ENCODE results near the gene RENBP. TPM values are rescaled to one million over a fixed set of nuclear protein-coding genes. Genes with fewer than 3 reads are reported as not detected.
A peak's percentile ranks its signal among the peaks of the same experiment; 100 is the strongest.

RENBP gene
- total RNA-seq, 2 experiments from 2014 or later: 14.3 to 15.8 TPM

- DNase-seq: no peak
- peak overlapping the region; percentile 78 for H3K27ac Mint-ChIP-seq
- ATAC-seq: no peak
- H3K36me3 Mint-ChIP-seq (ENCODE audit: low read depth): peaks cover 31% of the 10 kb centered on the region
- TF ChIP-seq CTCF (IDR thresholded peaks at IDR 0.05): no peak
- H3K4me3 Mint-ChIP-seq: peak overlapping the region; percentile 88
- intact Hi-C loops (cut with micrococcal nuclease): no loop called here
- CTCF ChIA-PET: interaction anchor here (1.6 to 1.7 kb wide), 2 partner anchors 14 to 35 kb away, joined by 5 to 7 read pairs; no protein-coding TSS in a partner anchor
- H3K9me3 Mint-ChIP-seq: no peaks in the 10 kb centered on the region
- POLR2A ChIA-PET: interaction anchor here (0.6 to 8.0 kb wide), 6 partner anchors 9 to 215 kb away, joined by 3 to 52 read pairs (median 4); partner anchors contain the start of gene HCFC1
- H3K4me1 Mint-ChIP-seq (ENCODE audit: low read depth): peaks cover 36% of the 10 kb centered on the region
- H3K27me3 Mint-ChIP-seq: no peaks in the 10 kb centered on the region
These were observed 10.7 kb downstream of the RENBP start for GRCh38 chrX:153933748-153934147.

GRCh38 chrX:153932220-153932915, 12.1 kb downstream of the RENBP start:
- ChIA-PET POLR2A (interaction anchor here (0.8 to 8.0 kb wide), 2 partner anchors 15 to 31 kb away, joined by 3 to 52 read pairs; no protein-coding TSS in a partner anchor), CTCF (interaction anchor here (1.5 kb wide), 1 partner anchor 14 kb away, joined by 4 read pairs; no protein-coding TSS in a partner anchor)
- Mint-ChIP-seq H3K4me1 (ENCODE audit: low read depth) (peaks cover 29% of the 10 kb centered on the region), H3K27me3 (no peaks in the 10 kb centered on the region), H3K4me3 (peak overlapping the region; percentile 88), H3K36me3 (ENCODE audit: low read depth) (peaks cover 29% of the 10 kb centered on the region), H3K9me3 (no peaks in the 10 kb centered on the region), H3K27ac (peak overlapping the region; percentile 30)
- DNase-seq: no peak
- no peak for TF ChIP-seq CTCF (IDR thresholded peaks at IDR 0.05)
- ATAC-seq: no peak
- intact Hi-C loops (cut with micrococcal nuclease): no loop called here

- H3K4me1 Mint-ChIP-seq (ENCODE audit: low read depth): peaks cover 29% of the 10 kb centered on the region
- intact Hi-C loops (cut with micrococcal nuclease): no loop called here
These were observed 12.7 kb downstream of the RENBP start for GRCh38 chrX:153931748-153932147.

GRCh38 chrX:153931151-153931550, 13.3 kb downstream of the RENBP start:
- DNase-seq (no peak), ATAC-seq (no peak)
- no peaks in the 10 kb centered on the region for H3K27me3 Mint-ChIP-seq
- intact Hi-C loops (cut with micrococcal nuclease): no loop called here
- peaks cover 29% of the 10 kb centered on the region for H3K36me3 Mint-ChIP-seq (ENCODE audit: low read depth)
- peak overlapping the region; percentile 67 for H3K27ac Mint-ChIP-seq
- no peaks in the 10 kb centered on the region for H3K9me3 Mint-ChIP-seq
- ChIA-PET POLR2A (interaction anchor here (0.6 to 9.8 kb wide), 3 partner anchors 10 to 38 kb away, joined by 3 to 130 read pairs (median 105); partner anchors contain the start of genes HCFC1, RENBP and TMEM187), CTCF (interaction anchor here (11.9 kb wide), 1 partner anchor 18 kb away, joined by 136 read pairs; the partner anchor contains the start of gene RENBP)
- peaks cover 26% of the 10 kb centered on the region for H3K4me1 Mint-ChIP-seq (ENCODE audit: low read depth)
- no peak overlapping the region for H3K4me3 Mint-ChIP-seq
- no peak for TF ChIP-seq CTCF (IDR thresholded peaks at IDR 0.05)

More at GRCh38 chrX:153931748-153932147, 12.7 kb downstream of the RENBP start:
- ATAC-seq: no peak
- CTCF ChIA-PET: interaction anchor here (1.5 to 11.9 kb wide), 2 partner anchors 14 to 17 kb away, joined by 4 to 136 read pairs; partner anchors contain the start of gene RENBP
- no peak overlapping the region for H3K4me3 Mint-ChIP-seq
- H3K27ac Mint-ChIP-seq: peak overlapping the region; percentile 57
- H3K9me3 Mint-ChIP-seq: no peaks in the 10 kb centered on the region
- H3K36me3 Mint-ChIP-seq (ENCODE audit: low read depth): peaks cover 32% of the 10 kb centered on the region
- no peak for TF ChIP-seq CTCF (IDR thresholded peaks at IDR 0.05)
- DNase-seq: no peak
- H3K27me3 Mint-ChIP-seq: no peaks in the 10 kb centered on the region
- POLR2A ChIA-PET: interaction anchor here (8.7 to 9.8 kb wide), 2 partner anchors 17 to 37 kb away, joined by 105 to 130 read pairs; partner anchors contain the start of genes HCFC1, RENBP and TMEM187
